ENCODE data around the gene CILP. TPM values are rescaled to one million over a fixed set of nuclear protein-coding genes. Genes with fewer than 3 reads are reported as not detected.

CILP gene
- total RNA-seq, 1 experiment from 2014 or later: 0.08 TPM

DNA sequence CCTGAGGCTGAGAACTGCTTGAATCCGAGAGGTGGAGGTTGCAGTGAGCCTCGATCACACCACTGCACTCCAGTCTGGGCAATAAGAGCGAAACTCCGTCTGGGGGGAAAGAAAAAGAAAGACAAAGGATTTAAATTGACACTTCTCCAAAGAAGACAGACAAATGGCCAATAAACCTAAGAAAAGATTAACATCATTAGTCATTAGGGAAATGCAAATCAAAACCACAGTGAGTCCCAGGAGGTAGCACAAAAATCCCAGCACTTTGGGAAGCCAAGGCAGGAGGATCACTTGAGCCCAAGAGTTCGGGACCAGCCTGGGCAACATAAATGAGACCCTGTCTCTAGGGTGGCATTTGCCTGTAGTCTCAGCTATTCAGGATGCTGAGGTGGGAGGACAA, 38.7 kb downstream of the CILP start:
- CTCF ChIA-PET: no interaction called here
- BruUV-seq (replicated peaks): no TSS peak
- Histone ChIP-seq H3K4me1 (ENCODE audit: control insufficient read depth, insufficient read depth, low read length) (no peaks in the 10 kb centered on the region), H3K36me3 (ENCODE audit: control insufficient read depth, insufficient read depth, low read length) (peaks cover 5% of the 10 kb centered on the region), H3K9me3 (ENCODE audit: control insufficient read depth, insufficient read depth, low read depth, low read length) (no peaks in the 10 kb centered on the region), H3K27me3 (ENCODE audit: control insufficient read depth, insufficient read depth, low read length) (no peaks in the 10 kb centered on the region), H3K4me3 (ENCODE audit: low read depth in 2 of 2, low read length in 2 of 2) (no peak overlapping the region), H3K27ac (ENCODE audit: low read length) (no peak overlapping the region)
- TF ChIP-seq, protein P1, sequence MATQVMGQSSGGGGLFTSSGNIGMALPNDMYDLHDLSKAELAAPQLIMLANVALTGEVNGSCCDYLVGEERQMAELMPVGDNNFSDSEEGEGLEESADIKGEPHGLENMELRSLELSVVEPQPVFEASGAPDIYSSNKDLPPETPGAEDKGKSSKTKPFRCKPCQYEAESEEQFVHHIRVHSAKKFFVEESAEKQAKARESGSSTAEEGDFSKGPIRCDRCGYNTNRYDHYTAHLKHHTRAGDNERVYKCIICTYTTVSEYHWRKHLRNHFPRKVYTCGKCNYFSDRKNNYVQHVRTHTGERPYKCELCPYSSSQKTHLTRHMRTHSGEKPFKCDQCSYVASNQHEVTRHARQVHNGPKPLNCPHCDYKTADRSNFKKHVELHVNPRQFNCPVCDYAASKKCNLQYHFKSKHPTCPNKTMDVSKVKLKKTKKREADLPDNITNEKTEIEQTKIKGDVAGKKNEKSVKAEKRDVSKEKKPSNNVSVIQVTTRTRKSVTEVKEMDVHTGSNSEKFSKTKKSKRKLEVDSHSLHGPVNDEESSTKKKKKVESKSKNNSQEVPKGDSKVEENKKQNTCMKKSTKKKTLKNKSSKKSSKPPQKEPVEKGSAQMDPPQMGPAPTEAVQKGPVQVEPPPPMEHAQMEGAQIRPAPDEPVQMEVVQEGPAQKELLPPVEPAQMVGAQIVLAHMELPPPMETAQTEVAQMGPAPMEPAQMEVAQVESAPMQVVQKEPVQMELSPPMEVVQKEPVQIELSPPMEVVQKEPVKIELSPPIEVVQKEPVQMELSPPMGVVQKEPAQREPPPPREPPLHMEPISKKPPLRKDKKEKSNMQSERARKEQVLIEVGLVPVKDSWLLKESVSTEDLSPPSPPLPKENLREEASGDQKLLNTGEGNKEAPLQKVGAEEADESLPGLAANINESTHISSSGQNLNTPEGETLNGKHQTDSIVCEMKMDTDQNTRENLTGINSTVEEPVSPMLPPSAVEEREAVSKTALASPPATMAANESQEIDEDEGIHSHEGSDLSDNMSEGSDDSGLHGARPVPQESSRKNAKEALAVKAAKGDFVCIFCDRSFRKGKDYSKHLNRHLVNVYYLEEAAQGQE (IDR thresholded peaks at IDR 0.05; ENCODE audit: insufficient read depth in 1 of 2, low read depth in 2 of 2, low read length in 1 of 2): no peak
- TF ChIP-seq SIN3A (IDR thresholded peaks at IDR 0.05; ENCODE audit: borderline replicate concordance, insufficient read depth, low read depth, low read length) (no peak), TCF7L2 (IDR thresholded peaks at IDR 0.05; ENCODE audit: low read depth, low read length) (no peak), POLR2AphosphoS5 (IDR thresholded peaks at IDR 0.05; ENCODE audit: low read depth, low read length) (no peak)
- TF ChIP-seq, protein P2, sequence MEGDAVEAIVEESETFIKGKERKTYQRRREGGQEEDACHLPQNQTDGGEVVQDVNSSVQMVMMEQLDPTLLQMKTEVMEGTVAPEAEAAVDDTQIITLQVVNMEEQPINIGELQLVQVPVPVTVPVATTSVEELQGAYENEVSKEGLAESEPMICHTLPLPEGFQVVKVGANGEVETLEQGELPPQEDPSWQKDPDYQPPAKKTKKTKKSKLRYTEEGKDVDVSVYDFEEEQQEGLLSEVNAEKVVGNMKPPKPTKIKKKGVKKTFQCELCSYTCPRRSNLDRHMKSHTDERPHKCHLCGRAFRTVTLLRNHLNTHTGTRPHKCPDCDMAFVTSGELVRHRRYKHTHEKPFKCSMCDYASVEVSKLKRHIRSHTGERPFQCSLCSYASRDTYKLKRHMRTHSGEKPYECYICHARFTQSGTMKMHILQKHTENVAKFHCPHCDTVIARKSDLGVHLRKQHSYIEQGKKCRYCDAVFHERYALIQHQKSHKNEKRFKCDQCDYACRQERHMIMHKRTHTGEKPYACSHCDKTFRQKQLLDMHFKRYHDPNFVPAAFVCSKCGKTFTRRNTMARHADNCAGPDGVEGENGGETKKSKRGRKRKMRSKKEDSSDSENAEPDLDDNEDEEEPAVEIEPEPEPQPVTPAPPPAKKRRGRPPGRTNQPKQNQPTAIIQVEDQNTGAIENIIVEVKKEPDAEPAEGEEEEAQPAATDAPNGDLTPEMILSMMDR (IDR thresholded peaks at IDR 0.05): no peak
- DNase-seq (ENCODE audit: low read depth, low spot score) (no peak), ATAC-seq (no peak)
- POLR2A ChIA-PET: no interaction called here
- in situ Hi-C loops (cut with HindIII; ENCODE audit: low pct_unique_long_range_greater_than_20kb, low sequenced_read_pairs): no loop called here
- intact Hi-C loops (cut with micrococcal nuclease; ENCODE audit: unreplicated experiment): no loop called here

DNA sequence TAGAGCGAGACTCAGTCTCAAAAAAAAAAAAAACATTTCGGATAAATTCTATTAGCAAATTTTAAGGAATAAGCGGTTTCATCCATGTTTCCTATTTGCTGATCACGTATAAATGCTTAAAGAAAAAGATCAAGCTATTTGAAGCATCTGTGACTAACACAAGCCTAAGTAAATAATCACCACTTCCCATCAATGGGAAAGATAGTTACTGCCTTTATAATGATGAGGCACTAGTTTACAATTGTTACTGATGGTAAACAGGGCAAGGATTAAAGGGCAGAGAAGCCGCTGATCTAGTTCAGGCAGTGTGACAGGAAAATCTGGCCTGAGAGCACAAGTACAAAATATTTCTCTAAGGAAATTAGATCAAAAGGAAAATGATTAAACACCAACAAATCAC, 39.8 kb downstream of the CILP start:
- TF ChIP-seq SIN3A (IDR thresholded peaks at IDR 0.05; ENCODE audit: borderline replicate concordance, insufficient read depth, low read depth, low read length) (no peak), TCF7L2 (IDR thresholded peaks at IDR 0.05; ENCODE audit: low read depth, low read length) (no peak), POLR2AphosphoS5 (IDR thresholded peaks at IDR 0.05; ENCODE audit: low read depth, low read length) (no peak)
- TF ChIP-seq, protein P2 (IDR thresholded peaks at IDR 0.05): no peak
- TF ChIP-seq, protein P1 (IDR thresholded peaks at IDR 0.05; ENCODE audit: insufficient read depth in 1 of 2, low read depth in 2 of 2, low read length in 1 of 2): no peak
- no peak for DNase-seq (ENCODE audit: low read depth, low spot score)
- ChIA-PET POLR2A (no interaction called here), CTCF (no interaction called here)
- Histone ChIP-seq H3K27ac (ENCODE audit: low read length) (no peak overlapping the region), H3K36me3 (ENCODE audit: control insufficient read depth, insufficient read depth, low read length) (no peaks in the 10 kb centered on the region), H3K4me3 (ENCODE audit: low read depth in 2 of 2, low read length in 2 of 2) (no peak overlapping the region), H3K4me1 (ENCODE audit: control insufficient read depth, insufficient read depth, low read length) (no peaks in the 10 kb centered on the region), H3K27me3 (ENCODE audit: control insufficient read depth, insufficient read depth, low read length) (no peaks in the 10 kb centered on the region), H3K9me3 (ENCODE audit: control insufficient read depth, insufficient read depth, low read depth, low read length) (no peaks in the 10 kb centered on the region)
- intact Hi-C loops (cut with micrococcal nuclease; ENCODE audit: unreplicated experiment): no loop called here
- in situ Hi-C loops (cut with HindIII; ENCODE audit: low pct_unique_long_range_greater_than_20kb, low sequenced_read_pairs): no loop called here
- BruUV-seq (replicated peaks): no TSS peak
- no peak for ATAC-seq
